H9 (cell line): Measurements from ENCODE around the gene CFAP77. TPM values are rescaled to one million over a fixed set of nuclear protein-coding genes. Genes with fewer than 3 reads are reported as not detected.

Source experiments
- DNase-seq: peaks from one replicate; pipeline ENCODE4 v3.0.0-alpha.2; 2017
- H2AFZ ChIP-seq: one replicate; pipeline ENCODE4 v1.6.1; 2013; ENCODE audit warnings: mild to moderate bottlenecking, low read length, control low read depth, moderate library complexity
- H2AK5ac ChIP-seq: 2 replicates; pipeline ENCODE4 v1.6.1; 2013; ENCODE audit warnings: low read length, control low read depth, mixed read lengths; ENCODE audit not compliant: insufficient read length
- H2BK120ac ChIP-seq: one replicate; pipeline ENCODE4 v1.6.1; 2013; ENCODE audit warnings: low read depth, mild to moderate bottlenecking, low read length, control low read depth, inconsistent platforms; ENCODE audit not compliant: poor library complexity, severe bottlenecking
- H2BK12ac ChIP-seq: 2 replicates; pipeline ENCODE4 v1.6.1; 2013; ENCODE audit warnings: low read length, control low read depth, mixed read lengths, low read depth; ENCODE audit not compliant: insufficient read length
- H2BK15ac ChIP-seq: 2 replicates; pipeline ENCODE4 v1.6.1; 2013; ENCODE audit warnings: low read depth, low read length, control low read depth
- H2BK20ac ChIP-seq: one replicate; pipeline ENCODE4 v1.6.1; 2013; ENCODE audit warnings: low read depth, mild to moderate bottlenecking, low read length, control low read depth, inconsistent platforms; ENCODE audit not compliant: poor library complexity, severe bottlenecking
- H2BK5ac ChIP-seq: 2 replicates; pipeline ENCODE4 v1.6.1; 2013; ENCODE audit warnings: low read length, control low read depth, mixed read lengths; ENCODE audit not compliant: insufficient read length
- H3K14ac ChIP-seq: 2 replicates; pipeline ENCODE4 v1.6.1; 2013; ENCODE audit warnings: low read length, control low read depth; ENCODE audit not compliant: insufficient read depth
- H3K18ac ChIP-seq: 2 replicates; pipeline ENCODE4 v1.6.1; 2013; ENCODE audit warnings: low read depth, mild to moderate bottlenecking, mixed read lengths, low read length, control low read depth; ENCODE audit not compliant: insufficient read length
- H3K23ac ChIP-seq: 2 replicates; pipeline ENCODE4 v1.6.1; 2013; ENCODE audit warnings: low read length, control low read depth, mixed read lengths, low read depth; ENCODE audit not compliant: insufficient read length
- H3K23me2 ChIP-seq: 2 replicates; pipeline ENCODE4 v1.6.1; 2013; ENCODE audit warnings: low read depth, mild to moderate bottlenecking, mixed read lengths, low read length, control low read depth; ENCODE audit not compliant: insufficient read length, poor library complexity, severe bottlenecking
- H3K27ac ChIP-seq: 2 replicates; pipeline ENCODE4 v1.5.1; 2013; ENCODE audit warnings: low read length, control low read depth, mixed read lengths, low read depth; ENCODE audit not compliant: insufficient read length
- H3K27me3 ChIP-seq: 2 replicates; pipeline ENCODE4 v1.6.1; 2013; ENCODE audit warnings: low read length, control low read depth, inconsistent platforms; ENCODE audit not compliant: insufficient read depth
- H3K4ac ChIP-seq: 2 replicates; pipeline ENCODE4 v1.6.1; 2013; ENCODE audit warnings: low read depth, mild to moderate bottlenecking, control low read depth, inconsistent platforms, low read length, moderate library complexity
- H3K4me1 ChIP-seq: 2 replicates; pipeline ENCODE4 v1.6.1; 2013; ENCODE audit warnings: low read length, control low read depth, inconsistent platforms; ENCODE audit not compliant: insufficient read depth
- H3K4me2 ChIP-seq: 2 replicates; pipeline ENCODE4 v1.6.1; 2013; ENCODE audit warnings: low read length, control low read depth, mixed read lengths; ENCODE audit not compliant: insufficient read length, insufficient read depth
- H3K56ac ChIP-seq: 2 replicates; pipeline ENCODE4 v1.6.1; 2013; ENCODE audit warnings: low read depth, mild to moderate bottlenecking, mixed read lengths, low read length, control low read depth; ENCODE audit not compliant: insufficient read length
- H3K79me1 ChIP-seq: 2 replicates; pipeline ENCODE4 v1.6.1; 2013; ENCODE audit warnings: low read depth, mild to moderate bottlenecking, moderate library complexity, low read length, control low read depth, inconsistent platforms; ENCODE audit not compliant: insufficient read depth, poor library complexity, severe bottlenecking
- H3K79me2 ChIP-seq: 2 replicates; pipeline ENCODE4 v1.6.1; 2013; ENCODE audit warnings: low read length, control low read depth, inconsistent platforms; ENCODE audit not compliant: insufficient read depth
- H3K9ac ChIP-seq: 2 replicates; pipeline ENCODE4 v1.6.1; 2013; ENCODE audit warnings: low read length, control low read depth, mixed read lengths; ENCODE audit not compliant: insufficient read length; ENCODE audit errors: extremely low read depth
- H3K9me3 ChIP-seq: one replicate; pipeline ENCODE4 v1.6.1; 2013; ENCODE audit warnings: low read depth, low read length, inconsistent platforms; ENCODE audit not compliant: control insufficient read depth
- H3T11ph ChIP-seq: one replicate; pipeline ENCODE4 v1.6.1; 2013; ENCODE audit warnings: mild to moderate bottlenecking, low read length, control low read depth, inconsistent platforms
- H4K20me1 ChIP-seq: one replicate; pipeline ENCODE4 v1.6.1; 2013; ENCODE audit not compliant: control insufficient read depth, insufficient read length, insufficient read depth
- H4K5ac ChIP-seq: 2 replicates; pipeline ENCODE4 v1.6.1; 2013; ENCODE audit warnings: low read depth, mild to moderate bottlenecking, mixed read lengths, low read length, control low read depth; ENCODE audit not compliant: insufficient read length
- H4K8ac ChIP-seq: replicated peaks from 2 replicates; pipeline ENCODE4 v1.6.1; 2013; ENCODE audit warnings: low read length, control low read depth, mixed read lengths, low read depth; ENCODE audit not compliant: insufficient read length
- H4K91ac ChIP-seq: 2 replicates; pipeline ENCODE4 v1.6.1; 2013; ENCODE audit warnings: low read depth, mild to moderate bottlenecking, moderate library complexity, mixed read lengths, low read length, control low read depth; ENCODE audit not compliant: insufficient read length
- H3K27ac Mint-ChIP-seq, 3 experiments: 2 replicates in 2 of 3; 3 replicates in 1 of 3; pipeline ENCODE4 v1.8.0; 2020 to 2021; ENCODE audit warnings: mixed read lengths in 3 of 3, mild to moderate bottlenecking in 1 of 3, moderate library complexity in 1 of 3
- H3K27me3 Mint-ChIP-seq: 2 replicates; pipeline ENCODE4 v1.8.0; 2021; ENCODE audit warnings: low read depth, mild to moderate bottlenecking, moderate library complexity, mixed read lengths
- H3K36me3 Mint-ChIP-seq, 3 experiments: 2 replicates in 2 of 3; 3 replicates in 1 of 3; pipeline ENCODE4 v1.8.0; 2020 to 2021; ENCODE audit warnings: low read depth in 3 of 3, mixed read lengths in 3 of 3; ENCODE audit not compliant: insufficient read depth in 1 of 3
- H3K4me1 Mint-ChIP-seq, 2 experiments: 2 replicates each; pipeline ENCODE4 v1.8.0; 2020; ENCODE audit warnings: mixed read lengths in 2 of 2
- H3K4me3 Mint-ChIP-seq, 2 experiments: 2 replicates in 1 of 2; 3 replicates in 1 of 2; pipeline ENCODE4 v1.8.0; 2020 to 2021; ENCODE audit warnings: mild to moderate bottlenecking in 2 of 2, mixed read lengths in 2 of 2, moderate library complexity in 1 of 2
- H3K9me3 Mint-ChIP-seq, 2 experiments: 2 replicates in 1 of 2; 3 replicates in 1 of 2; pipeline ENCODE4 v1.8.0; 2020; ENCODE audit warnings: mild to moderate bottlenecking in 2 of 2, mixed read lengths in 2 of 2, moderate library complexity in 1 of 2
- WGBS: extraction: QIAGEN DNeasy Blood & Tissue Kit; methylation state at CpG from one replicate; pipeline ENCODE4 v1.1.7; 2013; ENCODE audit warnings: missing lambda C conversion rate, low lambda C conversion rate, mixed read lengths; ENCODE audit not compliant: insufficient read length; ENCODE audit errors: extremely low coverage; 5-methylcytosine and 5-hydroxymethylcytosine counted together
- total RNA-seq: library from RNA; stranded (reverse); gene quantifications from 2 replicates; pipeline ENCODE4 v1.2.1, GENCODE V29; 2021
- TF ChIP-seq, protein P1 (sequence below): fragments of 200-600 bp; sonication (generic); conservative IDR thresholded peaks from 3 replicates; pipeline ENCODE4 v1.8.0; 2021; ENCODE audit warnings: antibody characterized with exemption, mild to moderate bottlenecking

CFAP77 gene
- total RNA-seq, 1 experiment from 2014 or later, result 0.72 TPM

DNA sequence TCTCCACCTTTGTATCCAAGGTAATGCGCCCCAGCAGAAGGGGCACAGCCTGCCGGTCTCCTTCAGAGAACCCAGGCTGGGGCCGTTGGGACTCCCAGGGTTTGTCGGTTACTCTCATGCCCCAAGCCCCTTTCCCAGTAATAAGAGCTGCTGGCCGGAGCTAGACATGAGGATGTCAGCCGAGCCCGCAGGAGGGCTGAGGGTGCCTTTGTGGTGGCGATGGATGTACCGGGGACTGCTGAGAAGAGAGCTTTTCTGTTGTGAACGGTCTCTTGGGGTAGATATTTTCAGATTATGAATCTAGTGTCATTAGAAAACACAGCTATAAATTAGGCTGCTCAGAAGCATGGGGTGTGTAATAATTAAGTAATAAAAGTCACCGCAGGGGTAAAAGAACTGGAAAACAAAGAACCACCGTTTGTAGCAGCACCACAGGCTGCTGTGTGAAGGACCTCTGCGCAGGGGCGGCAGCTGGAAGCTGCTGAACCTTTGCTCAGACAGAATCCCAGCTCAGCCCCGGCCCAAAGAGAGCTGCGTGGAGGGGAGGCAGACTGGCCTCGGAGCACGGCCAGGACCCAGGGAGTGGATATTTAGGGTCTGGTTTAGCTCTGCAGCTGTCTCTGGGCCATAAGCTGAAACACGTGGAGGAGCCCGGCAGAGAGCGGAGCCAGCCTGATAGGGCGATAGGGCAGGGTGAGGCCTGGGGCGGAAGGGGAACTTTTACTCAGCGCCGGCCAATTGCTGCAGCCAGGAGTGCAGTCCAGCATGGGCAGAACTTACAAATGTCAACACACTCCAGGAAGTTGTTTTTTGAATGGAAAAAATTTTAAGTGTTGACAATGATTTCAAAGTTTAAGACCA lies 121.9 kb downstream of the CFAP77 start:
- Mint-ChIP-seq H3K27ac (peak overlapping the region in 1 of 3 experiments; percentile 65; a peak in 2 of 7 replicates), H3K9me3 (peaks cover 19 to 30% of the 10 kb centered on the region in 2 experiments), H3K4me3 (no peak overlapping the region; a peak in 1 of 5 replicates), H3K36me3 (peaks cover 7 to 11% (median 9%) of the 10 kb centered on the region in 3 experiments; a peak in 6 of 7 replicates), H3K4me1 (peaks cover 13 to 17% of the 10 kb centered on the region in 2 experiments), H3K27me3 (peaks cover 9% of the 10 kb centered on the region; the same call in 1 of the 2 replicates)
- Histone ChIP-seq H4K5ac (no peak overlapping the region), H3K27me3 (no peaks in the 10 kb centered on the region), H2BK5ac (no peak overlapping the region), H3K4me1 (no peaks in the 10 kb centered on the region; the same call in 1 of the 2 replicates), H2AFZ (no peak overlapping the region), H3K4ac (no peak overlapping the region), H3K9me3 (no peaks in the 10 kb centered on the region), H3K23ac (no peak overlapping the region), H3K14ac (no peak overlapping the region), H3K79me1 (no peaks in the 10 kb centered on the region), H4K91ac (no peak overlapping the region), H2BK20ac (no peak overlapping the region), H3K23me2 (no peaks in the 10 kb centered on the region), H2AK5ac (no peak overlapping the region), H4K20me1 (no peaks in the 10 kb centered on the region), H3K27ac (no peak overlapping the region), H3K79me2 (no peaks in the 10 kb centered on the region), H2BK12ac (no peak overlapping the region), H3K18ac (no peak overlapping the region), H2BK120ac (no peak overlapping the region), H3K4me2 (no peak overlapping the region), H4K8ac (no peak overlapping the region), H3K9ac (no peak overlapping the region), H3K56ac (no peak overlapping the region), H3T11ph (no peak overlapping the region), H2BK15ac (no peak overlapping the region)
- TF ChIP-seq, protein P1, sequence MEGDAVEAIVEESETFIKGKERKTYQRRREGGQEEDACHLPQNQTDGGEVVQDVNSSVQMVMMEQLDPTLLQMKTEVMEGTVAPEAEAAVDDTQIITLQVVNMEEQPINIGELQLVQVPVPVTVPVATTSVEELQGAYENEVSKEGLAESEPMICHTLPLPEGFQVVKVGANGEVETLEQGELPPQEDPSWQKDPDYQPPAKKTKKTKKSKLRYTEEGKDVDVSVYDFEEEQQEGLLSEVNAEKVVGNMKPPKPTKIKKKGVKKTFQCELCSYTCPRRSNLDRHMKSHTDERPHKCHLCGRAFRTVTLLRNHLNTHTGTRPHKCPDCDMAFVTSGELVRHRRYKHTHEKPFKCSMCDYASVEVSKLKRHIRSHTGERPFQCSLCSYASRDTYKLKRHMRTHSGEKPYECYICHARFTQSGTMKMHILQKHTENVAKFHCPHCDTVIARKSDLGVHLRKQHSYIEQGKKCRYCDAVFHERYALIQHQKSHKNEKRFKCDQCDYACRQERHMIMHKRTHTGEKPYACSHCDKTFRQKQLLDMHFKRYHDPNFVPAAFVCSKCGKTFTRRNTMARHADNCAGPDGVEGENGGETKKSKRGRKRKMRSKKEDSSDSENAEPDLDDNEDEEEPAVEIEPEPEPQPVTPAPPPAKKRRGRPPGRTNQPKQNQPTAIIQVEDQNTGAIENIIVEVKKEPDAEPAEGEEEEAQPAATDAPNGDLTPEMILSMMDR, result no peak
- no CpG with 5 or more reads among the region's 25 CpGs for WGBS
- DNase-seq, result no peak
